Activated CD4-positive, alpha-beta T cell treated with anti-CD3 and anti-CD28 coated beads, Interleukin-2, amount 10 ng/mL, durations not matched to agents 7 days and 5 days (primary cell): ENCODE data around the gene OTUB2. TPM values are rescaled to one million over a fixed set of nuclear protein-coding genes. Genes with fewer than 3 reads are reported as not detected.
A peak's percentile ranks its signal among the peaks of the same experiment; 100 is the strongest.

Experiments
- CTCF ChIA-PET: fragments of 350-600 bp; sonication (Branson Sonifier 250); formaldehyde crosslinking; loops from one replicate; lab custom pipeline; 2021; ENCODE audit warnings: antibody characterized with exemption; lab: Charles Lee
- POLR2A ChIA-PET: fragments of 350-600 bp; sonication (Branson Sonifier 250); formaldehyde crosslinking; loops from one replicate; lab custom pipeline; 2021; ENCODE audit warnings: antibody characterized with exemption; lab: Charles Lee
- DNase-seq: peaks from one replicate; pipeline ENCODE4 v3.0.0-alpha.2; 2020
- H3K27ac Mint-ChIP-seq: one replicate; pipeline ENCODE4 v1.8.0; 2021; ENCODE audit warnings: mild to moderate bottlenecking, moderate library complexity, mixed read lengths
- H3K27me3 Mint-ChIP-seq: one replicate; pipeline ENCODE4 v1.8.0; 2021; ENCODE audit warnings: mixed read lengths
- H3K36me3 Mint-ChIP-seq: one replicate; pipeline ENCODE4 v1.8.0; 2021; ENCODE audit warnings: low read depth, mixed read lengths
- H3K4me1 Mint-ChIP-seq: one replicate; pipeline ENCODE4 v1.8.0; 2021; ENCODE audit warnings: mixed read lengths
- H3K4me3 Mint-ChIP-seq: one replicate; pipeline ENCODE4 v1.8.0; 2021; ENCODE audit warnings: mild to moderate bottlenecking, moderate library complexity, mixed read lengths
- H3K9me3 Mint-ChIP-seq: one replicate; pipeline ENCODE4 v1.8.0; 2021; ENCODE audit warnings: mixed read lengths
- total RNA-seq, 2 experiments: library from RNA; stranded (reverse); gene quantifications; one replicate each; pipeline ENCODE4 v1.2.3, GENCODE V29; 2021

The OTUB2 gene
- total RNA-seq, 2 experiments from 2014 or later: 2.3 to 2.4 TPM

DNA sequence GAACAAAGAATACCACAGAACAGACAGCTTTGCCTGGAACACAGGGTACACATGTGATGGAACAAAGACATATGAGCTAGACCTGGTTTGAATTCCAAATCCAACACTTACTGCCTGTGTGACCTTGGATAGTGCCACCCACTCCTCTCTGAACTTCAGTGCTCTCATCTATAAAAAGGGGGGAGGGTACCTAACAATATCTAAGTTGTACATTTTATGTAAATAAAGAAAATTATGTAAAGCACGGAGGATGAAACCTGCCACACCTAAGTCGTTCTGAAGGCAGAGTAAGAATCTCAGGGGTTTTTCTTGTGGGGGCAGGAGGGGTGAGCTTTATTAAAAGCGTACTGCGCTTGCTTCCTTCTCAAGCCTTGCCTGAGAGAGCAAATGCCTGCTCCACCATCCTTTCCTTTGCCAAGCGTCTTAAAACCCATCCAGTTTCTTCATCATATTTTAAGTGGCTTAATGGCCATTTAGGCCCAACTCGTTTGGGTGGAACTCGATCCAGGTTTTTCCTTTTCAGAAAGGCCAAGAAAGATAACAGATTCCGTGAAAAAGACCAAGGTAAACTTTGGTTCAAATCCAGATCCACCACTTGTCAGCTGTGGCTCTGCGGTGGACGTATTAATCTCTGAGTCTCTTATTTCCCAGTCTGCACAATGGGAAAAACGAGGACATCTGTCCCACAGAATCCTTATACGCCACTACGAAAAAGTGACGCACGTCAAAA lies 53.9 kb downstream of the OTUB2 start:
- Mint-ChIP-seq H3K9me3 (peaks cover 7% of the 10 kb centered on the region), H3K36me3 (peaks cover 57% of the 10 kb centered on the region), H3K27me3 (no peaks in the 10 kb centered on the region), H3K27ac (peak overlapping the region; percentile 100), H3K4me3 (peak overlapping the region; percentile 99), H3K4me1 (peaks cover 60% of the 10 kb centered on the region)
- no peak for DNase-seq
- ChIA-PET POLR2A (no interaction called here), CTCF (interaction anchor here (0.6 to 1.6 kb wide), 9 partner anchors 12 to 191 kb away, joined by 3 to 5 read pairs (median 3); partner anchors contain the start of gene IFI27L2)

DNA sequence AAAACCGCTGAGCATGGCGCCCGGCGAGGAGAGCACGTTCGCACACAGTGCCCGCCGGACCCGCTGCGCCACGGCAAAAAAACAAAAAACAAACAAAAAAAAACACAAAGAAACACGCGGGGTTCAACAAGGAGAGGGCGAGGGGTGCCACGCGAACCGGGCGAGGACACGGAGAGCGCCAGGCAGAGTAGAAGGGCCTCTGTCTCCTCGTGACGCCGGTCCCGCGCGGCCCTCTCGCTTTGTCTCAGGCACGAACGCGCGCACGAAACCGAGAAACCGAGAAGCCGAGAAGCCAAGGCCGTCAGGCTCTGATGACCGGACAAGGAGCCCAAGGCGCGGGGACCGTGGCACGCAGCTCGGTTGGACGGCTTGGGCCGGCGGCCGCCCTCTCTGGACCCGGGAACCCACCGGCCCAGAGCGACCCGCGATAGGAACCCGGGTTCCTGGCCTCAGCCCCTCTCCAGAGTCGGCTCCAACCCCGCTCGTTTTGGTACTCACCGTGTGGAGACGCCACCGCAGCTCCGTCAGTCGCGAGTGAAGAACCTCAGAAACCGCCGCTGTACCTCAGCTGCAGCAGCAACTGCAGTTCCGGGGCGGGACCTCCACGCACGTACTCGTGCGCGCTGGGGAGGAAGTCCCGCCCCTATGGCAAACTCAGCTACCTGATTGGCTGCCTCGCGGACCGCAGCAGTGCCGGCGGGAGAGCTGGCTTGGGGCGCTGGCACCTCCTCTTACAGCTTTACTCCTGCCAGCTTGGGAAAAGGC lies 54.7 kb downstream of the OTUB2 start, which contains the start of the genes DDX24 and IFI27L1:
DDX24 (minus strand) TSS at position 582 of the 765 bp plus-strand sequence. CDS start 1,460 bp downstream, outside the sequence.
IFI27L1 (plus strand) TSS at position 690 of the 765 bp plus-strand sequence. CDS start 15,628 bp downstream, outside the sequence.
- H3K27me3 Mint-ChIP-seq: no peaks in the 10 kb centered on the region
- ChIA-PET CTCF (interaction anchor here (0.6 to 1.9 kb wide), 8 partner anchors 10 to 110 kb away, joined by 3 to 7 read pairs (median 4); no protein-coding TSS in a partner anchor), POLR2A (no interaction called here)
- H3K4me3 Mint-ChIP-seq: peak within 1 kb of the TSS; percentile 99
- peaks cover 54% of the 10 kb centered on the region for H3K36me3 Mint-ChIP-seq
- H3K27ac Mint-ChIP-seq: peak within 1 kb of the TSS; percentile 100
- peaks cover 53% of the 10 kb centered on the region for H3K4me1 Mint-ChIP-seq
- H3K9me3 Mint-ChIP-seq: no peaks in the 10 kb centered on the region
- peak; percentile 97 for DNase-seq

DNA sequence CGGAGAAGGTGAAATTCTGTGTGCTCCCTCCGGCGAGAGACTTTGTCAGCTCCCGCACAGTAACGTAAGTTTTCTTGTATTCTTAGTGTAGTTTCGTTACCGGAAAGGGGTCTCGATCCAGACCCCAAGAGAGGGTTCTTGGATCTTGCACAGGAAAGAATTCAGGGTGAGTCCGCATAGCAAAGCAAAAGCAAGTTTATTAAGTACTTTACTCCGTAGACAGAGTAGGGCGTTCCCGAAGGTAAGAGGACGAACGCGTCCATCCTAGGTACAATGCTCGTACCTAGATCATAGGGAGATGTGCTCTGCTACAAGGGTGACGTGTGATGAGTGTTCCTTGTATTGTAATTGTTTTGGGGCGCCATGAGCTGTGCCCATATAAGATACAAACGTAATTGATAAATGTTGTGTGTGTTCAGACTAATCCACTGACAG lies 55.3 kb downstream of the OTUB2 start:
- H3K9me3 Mint-ChIP-seq: peaks cover 4% of the 10 kb centered on the region
- peak overlapping the region; percentile 99 for H3K4me3 Mint-ChIP-seq
- ChIA-PET POLR2A (no interaction called here), CTCF (interaction anchor here (0.8 to 1.9 kb wide), 8 partner anchors 9 to 111 kb away, joined by 3 to 7 read pairs (median 4); no protein-coding TSS in a partner anchor)
- H3K36me3 Mint-ChIP-seq: peaks cover 53% of the 10 kb centered on the region
- no peak for DNase-seq
- peak overlapping the region; percentile 100 for H3K27ac Mint-ChIP-seq
- H3K4me1 Mint-ChIP-seq: peaks cover 51% of the 10 kb centered on the region
- no peaks in the 10 kb centered on the region for H3K27me3 Mint-ChIP-seq

DNA sequence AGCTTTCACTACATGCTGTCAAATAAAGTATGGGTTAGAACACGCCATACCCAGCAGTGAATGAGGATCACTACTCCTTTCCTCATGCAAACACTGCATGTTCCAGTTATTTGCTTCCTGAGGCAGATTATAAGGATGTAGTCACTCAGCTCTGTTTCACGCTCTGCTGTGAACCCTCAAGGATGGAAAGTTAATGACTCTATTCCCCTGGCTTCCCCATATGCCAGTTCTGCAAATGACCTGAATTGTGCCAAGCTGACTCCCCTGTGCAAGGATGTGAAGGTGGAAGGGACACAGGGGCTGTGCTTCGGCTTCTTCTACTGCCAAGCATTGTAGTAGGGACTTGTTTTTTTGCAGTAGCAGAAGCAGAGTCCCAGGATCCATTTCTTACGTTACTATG lies 61.8 kb downstream of the OTUB2 start:
- Mint-ChIP-seq H3K36me3 (peaks cover 21% of the 10 kb centered on the region), H3K4me1 (peaks cover 6% of the 10 kb centered on the region), H3K27ac (no peak overlapping the region), H3K27me3 (no peaks in the 10 kb centered on the region), H3K9me3 (peaks cover 4% of the 10 kb centered on the region), H3K4me3 (no peak overlapping the region)
- no peak for DNase-seq
- CTCF ChIA-PET: interaction anchor here (0.6 kb wide), 1 partner anchor 23 kb away, joined by 3 read pairs; no protein-coding TSS in a partner anchor
- POLR2A ChIA-PET: interaction anchor here (0.5 kb wide), 1 partner anchor 29 kb away, joined by 3 read pairs; no protein-coding TSS in a partner anchor

DNA sequence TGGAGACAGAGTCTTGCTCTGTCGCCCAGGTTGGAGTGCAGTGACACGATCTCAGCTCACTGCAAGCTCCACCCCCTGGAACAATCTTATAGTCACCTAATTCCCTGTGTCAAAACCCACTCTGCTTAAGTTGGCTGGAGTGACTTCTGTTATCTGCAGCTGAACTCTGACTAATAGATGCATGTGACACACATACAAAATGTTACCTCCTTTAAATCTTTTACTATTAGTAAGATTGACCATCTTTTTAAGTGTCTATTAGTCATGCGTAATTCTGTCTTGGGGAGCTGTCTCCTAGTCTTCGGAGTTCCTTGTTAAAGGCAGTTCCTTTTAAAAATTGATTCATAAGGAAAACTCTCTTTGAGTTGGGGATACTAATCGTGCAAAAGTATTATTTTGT lies 62.4 kb downstream of the OTUB2 start:
- POLR2A ChIA-PET: interaction anchor here (0.5 kb wide), 1 partner anchor 29 kb away, joined by 3 read pairs; no protein-coding TSS in a partner anchor
- peaks cover 4% of the 10 kb centered on the region for H3K9me3 Mint-ChIP-seq
- H3K27me3 Mint-ChIP-seq: no peaks in the 10 kb centered on the region
- H3K4me3 Mint-ChIP-seq: no peak overlapping the region
- DNase-seq: no peak
- CTCF ChIA-PET: interaction anchor here (0.6 kb wide), 1 partner anchor 24 kb away, joined by 3 read pairs; no protein-coding TSS in a partner anchor
- peaks cover 15% of the 10 kb centered on the region for H3K36me3 Mint-ChIP-seq
- no peak overlapping the region for H3K27ac Mint-ChIP-seq
- H3K4me1 Mint-ChIP-seq: no peaks in the 10 kb centered on the region

DNA sequence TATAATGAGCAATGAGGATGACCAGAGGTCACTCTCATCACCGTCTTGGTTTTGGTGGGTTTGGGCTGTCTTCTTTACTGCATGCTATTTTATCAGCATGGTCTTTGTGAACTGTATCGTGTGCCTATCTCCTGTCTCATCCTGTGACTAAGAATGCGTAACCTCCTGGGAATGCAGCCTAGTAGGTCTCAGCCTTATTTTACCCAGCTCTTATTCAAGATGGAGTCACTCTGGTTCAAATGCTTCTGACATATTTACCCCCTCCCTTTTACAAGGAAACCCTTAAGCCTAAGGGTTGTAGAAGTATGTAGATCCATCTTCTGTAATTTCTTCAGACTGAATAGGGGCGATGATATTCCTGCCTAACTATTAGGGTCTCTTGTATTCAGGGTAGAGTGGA lies 63.3 kb downstream of the OTUB2 start:
- H3K4me1 Mint-ChIP-seq: no peaks in the 10 kb centered on the region
- H3K27ac Mint-ChIP-seq: no peak overlapping the region
- DNase-seq: no peak
- CTCF ChIA-PET: interaction anchor here (2.4 kb wide), 1 partner anchor 8 kb away, joined by 6 read pairs; the partner anchor contains the start of genes DDX24 and IFI27L1
- POLR2A ChIA-PET: no interaction called here
- peaks cover 17% of the 10 kb centered on the region for H3K36me3 Mint-ChIP-seq
- peaks cover 4% of the 10 kb centered on the region for H3K9me3 Mint-ChIP-seq
- no peak overlapping the region for H3K4me3 Mint-ChIP-seq
- no peaks in the 10 kb centered on the region for H3K27me3 Mint-ChIP-seq

DNA sequence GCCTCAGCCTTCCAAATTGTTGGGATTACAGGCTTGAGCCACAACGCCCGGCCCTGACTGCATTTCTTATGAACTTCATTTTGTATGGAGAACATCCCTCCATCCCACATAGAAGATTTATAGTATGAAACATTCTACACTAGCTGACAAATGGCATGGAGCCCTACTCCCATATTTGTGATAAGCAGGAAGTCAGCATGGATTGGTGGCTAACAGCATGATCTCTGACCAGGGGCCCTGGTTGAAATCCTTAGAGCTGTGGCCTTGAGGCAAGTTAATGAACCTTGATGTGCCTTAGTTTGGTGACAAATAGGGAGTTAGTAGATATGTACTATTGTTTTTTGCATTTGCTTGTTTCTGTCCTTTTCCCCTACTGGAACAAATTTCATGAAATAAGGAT lies 67.3 kb downstream of the OTUB2 start:
- DNase-seq: no peak
- Mint-ChIP-seq H3K4me3 (no peak overlapping the region), H3K36me3 (peaks cover 9% of the 10 kb centered on the region), H3K4me1 (no peaks in the 10 kb centered on the region), H3K27me3 (no peaks in the 10 kb centered on the region), H3K27ac (no peak overlapping the region), H3K9me3 (no peaks in the 10 kb centered on the region)
- CTCF ChIA-PET: interaction anchor here (1.1 to 2.1 kb wide), 2 partner anchors 12 to 57 kb away, joined by 3 to 7 read pairs; partner anchors contain the start of genes DDX24 and IFI27L1
- POLR2A ChIA-PET: no interaction called here

DNA sequence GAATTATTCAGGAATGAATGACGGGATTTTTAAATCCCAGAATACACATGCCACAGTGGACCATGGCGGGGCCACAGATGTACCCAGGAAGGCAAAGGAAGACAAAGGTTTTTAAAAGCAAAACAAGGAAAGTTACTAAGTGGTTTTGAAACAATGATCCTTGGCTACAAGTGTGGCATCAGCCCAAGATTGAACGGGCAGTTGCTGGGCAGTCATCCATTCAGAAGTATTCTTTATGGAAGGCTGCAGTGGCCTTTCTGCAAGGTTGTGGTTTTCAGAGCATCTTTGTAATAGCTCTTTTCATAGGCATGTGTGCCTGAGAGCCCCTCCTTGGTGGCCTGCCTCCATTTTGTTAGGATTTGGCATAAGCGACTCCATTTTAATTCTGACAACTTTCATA lies 71.0 kb downstream of the OTUB2 start:
- no peak overlapping the region for H3K27ac Mint-ChIP-seq
- DNase-seq: no peak
- ChIA-PET CTCF (interaction anchor here (1.0 kb wide), 1 partner anchor 15 kb away, joined by 3 read pairs; no protein-coding TSS in a partner anchor), POLR2A (interaction anchor here (0.7 kb wide), 1 partner anchor 18 kb away, joined by 3 read pairs; no protein-coding TSS in a partner anchor)
- peaks cover 12% of the 10 kb centered on the region for H3K36me3 Mint-ChIP-seq
- no peaks in the 10 kb centered on the region for H3K27me3 Mint-ChIP-seq
- no peaks in the 10 kb centered on the region for H3K4me1 Mint-ChIP-seq
- no peak overlapping the region for H3K4me3 Mint-ChIP-seq
- H3K9me3 Mint-ChIP-seq: no peaks in the 10 kb centered on the region

Other genes starting within 250 kb of the OTUB2 start
- gene PRIMA1, start 237.9 kb upstream of the OTUB2 start, total RNA-seq: not detected
- gene FAM181A, start 99.0 kb upstream of the OTUB2 start, total RNA-seq: not detected
- gene ASB2, start 49.8 kb upstream of the OTUB2 start, total RNA-seq: 10 to 100 TPM; 20.7 to 21.1 TPM
- not detected for gene CCDC197, start 29.0 kb upstream of the OTUB2 start, total RNA-seq
- gene DDX24, start 54.9 kb downstream of the OTUB2 start, total RNA-seq: 100 to 1,000 TPM; 187 to 211 TPM
- gene IFI27L1, start 55.0 kb downstream of the OTUB2 start, total RNA-seq: 10 to 100 TPM; 31.6 to 42.1 TPM
- gene IFI27, start 84.4 kb downstream of the OTUB2 start, total RNA-seq: 100 to 1,000 TPM; 158 to 193 TPM
- 10 to 100 TPM; 76.0 to 91.3 TPM for gene IFI27L2, start 103.3 kb downstream of the OTUB2 start, total RNA-seq
- gene PPP4R4, start 148.0 kb downstream of the OTUB2 start, total RNA-seq: 1 to 10 TPM; 3.0 to 3.7 TPM